ENCODE data around the gene OR2V1. TPM values are rescaled to one million over a fixed set of nuclear protein-coding genes. Genes with fewer than 3 reads are reported as not detected.
"Not testable (repeated sequence)": the region's sequence is repeated elsewhere in the genome, so short reads cannot be mapped to it uniquely, and the experiment has no call there.

Gene OR2V1
- total RNA-seq, 6 experiments from 2014 or later = not detected

- H3K4me1 ChIP-seq = no peaks in the 10 kb centered on the region
- 8% methylated on average over 4 of the region's 14 CpGs for WGBS (ENCODE audit: insufficient coverage, low coverage, low lambda C conversion rate, missing lambda C conversion rate)
- ATAC-seq (no peak), DNase-seq (peak in 1 of 3 donors; percentile 31)
- H3K36me3 ChIP-seq = no peaks in the 10 kb centered on the region
- no peaks in the 10 kb centered on the region for H3K9me3 ChIP-seq
- no peak overlapping the region for H3K27ac ChIP-seq
- intact Hi-C loops (cut with DNase I) = no loop called here
- no peak for TF ChIP-seq POLR2A (IDR thresholded peaks at IDR 0.05)
- no peak for TF ChIP-seq CTCF (IDR thresholded peaks at IDR 0.05)
- no peaks in the 10 kb centered on the region for H3K27me3 ChIP-seq
- H3K4me3 ChIP-seq = no peak overlapping the region
These were observed 22.3 kb downstream of the OR2V1 start for GRCh38 chr5:181108578-181109165.

GRCh38 chr5:181107699-181108098 lies 23.3 kb downstream of the OR2V1 start:
- intact Hi-C loops (cut with DNase I) = no loop called here
- H3K4me3 ChIP-seq = no peak overlapping the region
- no peak overlapping the region for H3K27ac ChIP-seq
- H3K36me3 ChIP-seq = no peaks in the 10 kb centered on the region
- H3K9me3 ChIP-seq = no peaks in the 10 kb centered on the region
- WGBS (ENCODE audit: insufficient coverage, low coverage, low lambda C conversion rate, missing lambda C conversion rate) = 57% methylated on average over 5 of the region's 9 CpGs
- DNase-seq (peak in 1 of 3 donors; percentile 29), ATAC-seq (no peak)
- TF ChIP-seq CTCF (IDR thresholded peaks at IDR 0.05) (no peak), POLR2A (IDR thresholded peaks at IDR 0.05) (no peak)
- no peaks in the 10 kb centered on the region for H3K4me1 ChIP-seq
- H3K27me3 ChIP-seq = no peaks in the 10 kb centered on the region

- intact Hi-C loops (cut with DNase I) = no loop called here
- 19% methylated on average over 7 of the region's 7 CpGs for WGBS (ENCODE audit: insufficient coverage, low coverage, low lambda C conversion rate, missing lambda C conversion rate)
These were observed 25.5 kb downstream of the OR2V1 start for GRCh38 chr5:181105391-181106025.

GRCh38 chr5:181104606-181105390 lies 26.2 kb downstream of the OR2V1 start:
- H3K27ac ChIP-seq; H3K9me3 ChIP-seq; H3K4me3 ChIP-seq; H3K36me3 ChIP-seq; intact Hi-C loops (cut with DNase I); H3K4me1 ChIP-seq; H3K27me3 ChIP-seq: not testable (repeated sequence)
- 25% methylated on average over 2 of the region's 20 CpGs for WGBS (ENCODE audit: insufficient coverage, low coverage, low lambda C conversion rate, missing lambda C conversion rate)
- DNase-seq (peak in 1 of 3 donors; percentile 26), ATAC-seq (peak in 1 of 4 donors; percentile 9)

More at GRCh38 chr5:181105391-181106025, 25.5 kb downstream of the OR2V1 start:
- Histone ChIP-seq H3K36me3 (no peaks in the 10 kb centered on the region), H3K9me3 (no peaks in the 10 kb centered on the region), H3K27ac (no peak overlapping the region), H3K4me3 (no peak overlapping the region), H3K27me3 (no peaks in the 10 kb centered on the region), H3K4me1 (no peaks in the 10 kb centered on the region)
- TF ChIP-seq POLR2A (IDR thresholded peaks at IDR 0.05) (no peak), CTCF (IDR thresholded peaks at IDR 0.05) (no peak)
- ATAC-seq (no peak), DNase-seq (peak in 1 of 3 donors; percentile 29)

- H3K4me3 ChIP-seq; H3K9me3 ChIP-seq; H3K36me3 ChIP-seq; H3K4me1 ChIP-seq; intact Hi-C loops (cut with DNase I); H3K27me3 ChIP-seq; H3K27ac ChIP-seq: not testable (repeated sequence)
- peak in 1 of 3 donors; percentile 32 for DNase-seq
- WGBS (ENCODE audit: insufficient coverage, low coverage, low lambda C conversion rate, missing lambda C conversion rate) = 6% methylated on average over 5 of the region's 5 CpGs
- peak in 3 of 4 donors; percentile 4 to 25 (median 19) for ATAC-seq
These were observed 26.8 kb downstream of the OR2V1 start for GRCh38 chr5:181104259-181104568.

GRCh38 chr5:181101930-181102674 lies 28.9 kb downstream of the OR2V1 start:
- intact Hi-C loops (cut with DNase I); H3K36me3 ChIP-seq; DNase-seq; ATAC-seq; H3K27me3 ChIP-seq; H3K9me3 ChIP-seq; H3K4me3 ChIP-seq; H3K4me1 ChIP-seq; H3K27ac ChIP-seq: not testable (repeated sequence)
- no CpG with 5 or more reads among the region's 30 CpGs for WGBS (ENCODE audit: insufficient coverage, low coverage, low lambda C conversion rate, missing lambda C conversion rate)

GRCh38 chr5:181101030-181101641 lies 29.8 kb downstream of the OR2V1 start:
- H3K36me3 ChIP-seq; H3K4me1 ChIP-seq; H3K27ac ChIP-seq; DNase-seq; intact Hi-C loops (cut with DNase I); H3K4me3 ChIP-seq; H3K9me3 ChIP-seq; H3K27me3 ChIP-seq: not testable (repeated sequence)
- peak in 3 of 4 donors; percentile 12 to 53 (median 29) for ATAC-seq
- WGBS (ENCODE audit: insufficient coverage, low coverage, low lambda C conversion rate, missing lambda C conversion rate) = 0% methylated on average over 6 of the region's 54 CpGs
